CD4-positive, alpha-beta T cell (primary cell): ENCODE measurements around the gene VWA8. TPM values are rescaled to one million over a fixed set of nuclear protein-coding genes. Genes with fewer than 3 reads are reported as not detected.

Experiments used
- ATAC-seq: fragments of 200-7000 bp; cut with Tn5 transposase; one replicate; pipeline ENCODE4 v1.10.0; 2022; ENCODE audit warnings: mild to moderate bottlenecking; ENCODE audit not compliant: poor library complexity
- CTCF ChIA-PET: fragments of 350-600 bp; sonication (Branson Sonifier 250); formaldehyde crosslinking; loops from one replicate; lab custom pipeline; 2021; ENCODE audit warnings: antibody characterized with exemption, inconsistent platforms; lab: Charles Lee
- POLR2A ChIA-PET: fragments of 350-600 bp; sonication (Branson Sonifier 250); formaldehyde crosslinking; loops from one replicate; lab custom pipeline; 2021; ENCODE audit warnings: antibody characterized with exemption, inconsistent platforms; lab: Charles Lee
- DNase-seq, 14 experiments: peaks; one replicate each; pipeline ENCODE4 v3.0.0-alpha.2; 2013 to 2020; ENCODE audit warnings: mixed read lengths in 2 of 14
- H3K27ac ChIP-seq, 2 donors: one replicate each; pipeline versions ENCODE4 v1.5.1 to v1.7.0; 2013; ENCODE audit warnings: low read length in 2 of 2, low read depth in 1 of 2, mild to moderate bottlenecking in 1 of 2
- H3K27me3 ChIP-seq, 2 experiments: 1 replicate in 1 of 2; 2 replicates in 1 of 2; pipeline versions ENCODE4 v1.6.1 to v1.7.0; 2013; ENCODE audit warnings: low read length in 2 of 2, control low read depth in 1 of 2, mild to moderate bottlenecking in 1 of 2, moderate library complexity in 1 of 2; ENCODE audit not compliant: insufficient read depth in 2 of 2, control insufficient read depth in 1 of 2
- H3K36me3 ChIP-seq: one replicate; pipeline ENCODE4 v1.6.1; 2013; ENCODE audit warnings: low read length, control low read depth; ENCODE audit not compliant: insufficient read depth
- H3K4me1 ChIP-seq: one replicate; pipeline ENCODE4 v1.6.1; 2013; ENCODE audit warnings: low read length, control low read depth; ENCODE audit not compliant: insufficient read depth
- H3K4me3 ChIP-seq: one replicate; pipeline ENCODE4 v1.5.1; 2013; ENCODE audit warnings: mild to moderate bottlenecking, low read length, moderate library complexity
- H3K9me3 ChIP-seq, 2 experiments: 1 replicate in 1 of 2; 2 replicates in 1 of 2; pipeline versions ENCODE4 v1.6.1 to v1.7.0; 2013; ENCODE audit warnings: low read length in 2 of 2, mild to moderate bottlenecking in 2 of 2, control low read depth in 1 of 2, moderate library complexity in 1 of 2; ENCODE audit not compliant: control insufficient read depth in 1 of 2, insufficient read depth in 1 of 2
- H3K27ac Mint-ChIP-seq: one replicate; pipeline ENCODE4 v1.8.0; 2020; ENCODE audit warnings: mixed read lengths
- H3K27me3 Mint-ChIP-seq: one replicate; pipeline ENCODE4 v1.8.0; 2021; ENCODE audit warnings: mixed read lengths
- H3K36me3 Mint-ChIP-seq: one replicate; pipeline ENCODE4 v1.8.0; 2021; ENCODE audit warnings: low read depth, mixed read lengths
- H3K4me1 Mint-ChIP-seq: one replicate; pipeline ENCODE4 v1.8.0; 2021; ENCODE audit warnings: low read depth, mixed read lengths
- H3K4me3 Mint-ChIP-seq: one replicate; pipeline ENCODE4 v1.8.0; 2020; ENCODE audit warnings: mild to moderate bottlenecking, mixed read lengths
- H3K9me3 Mint-ChIP-seq: one replicate; pipeline ENCODE4 v1.8.0; 2020; ENCODE audit warnings: mixed read lengths
- intact Hi-C, 2 experiments: fragments of 100-400 bp; cut with DNase I in 1 of 2; cut with micrococcal nuclease in 1 of 2; formaldehyde crosslinking; loops; one replicate each; pipeline versions ENCODE4 v1.15.1 to v1.9.0; 2023 to 2025; cut with DNase I, micrococcal nuclease
- total RNA-seq, 174 experiments: library from RNA in 2 of 174; stranded (reverse) in 2 of 174; gene quantifications; one replicate each; pipeline ENCODE4 v1.2.3 and lab custom pipeline; 2021 to 2026
- TF ChIP-seq, protein P1 (sequence below): fragments of 200-600 bp; IDR thresholded peaks from one replicate; pipeline ENCODE4 v1.8.0; 2022; ENCODE audit warnings: antibody characterized with exemption, mild to moderate bottlenecking

Gene VWA8
- total RNA-seq, 2 experiments from 2014 or later, result 18.7 to 19.0 TPM

DNA sequence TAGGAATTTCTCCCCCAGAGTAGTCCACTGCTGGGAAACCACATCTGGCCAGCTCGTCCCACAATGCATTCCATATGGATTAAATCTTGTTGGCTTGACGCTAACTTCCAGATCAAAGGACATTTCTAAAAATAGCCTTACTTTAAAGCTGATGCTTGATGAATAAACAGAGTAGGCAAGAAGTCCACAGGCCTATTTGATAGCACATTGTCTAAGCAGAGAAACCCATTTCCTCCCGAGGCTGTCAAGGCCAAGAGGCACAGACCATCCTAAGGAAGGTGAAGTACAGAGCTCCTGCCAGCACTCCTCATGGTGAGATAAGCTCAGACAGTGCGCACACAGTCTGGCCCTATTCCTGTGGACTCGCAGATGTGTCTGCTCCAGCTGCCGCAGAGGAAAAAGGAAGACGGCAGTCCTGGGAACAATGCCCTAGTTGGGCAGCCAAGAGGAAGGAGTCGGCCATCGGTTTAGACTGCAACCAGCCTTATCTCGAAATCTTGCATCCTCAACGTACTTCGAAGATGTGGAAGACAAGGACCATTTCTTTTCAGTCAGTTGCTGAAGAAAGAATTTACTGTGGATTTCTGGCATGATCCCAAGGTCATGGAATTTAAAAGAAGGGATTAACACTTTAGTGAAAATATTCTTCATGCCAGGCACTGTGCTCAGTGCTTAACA, 346.8 kb downstream of the VWA8 start:
- H3K36me3 Mint-ChIP-seq, result peaks cover 65% of the 10 kb centered on the region
- H3K4me3 Mint-ChIP-seq, result no peak overlapping the region

DNA sequence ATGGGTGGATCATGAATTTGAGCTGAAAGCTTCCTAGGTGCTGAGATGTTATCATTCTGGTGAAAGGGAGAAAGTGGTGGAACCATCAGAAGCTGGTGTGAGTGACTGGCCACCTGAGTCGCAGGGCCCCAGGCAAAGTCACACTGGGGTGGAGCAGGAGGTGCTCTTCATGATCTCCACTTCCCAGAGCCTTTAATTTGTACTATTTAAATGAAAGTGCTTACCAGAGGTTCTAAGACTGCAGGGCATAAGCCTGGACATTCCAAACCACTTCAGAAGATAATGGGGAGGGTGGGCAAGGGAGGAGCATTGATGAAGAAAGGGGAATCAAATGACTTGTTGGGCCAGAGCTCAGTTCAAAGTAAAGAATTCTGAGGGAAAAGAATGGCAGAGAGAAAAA, 347.4 kb downstream of the VWA8 start:
- intact Hi-C loops, result no loop called here
- Histone ChIP-seq H3K9me3 (no peaks in the 10 kb centered on the region), H3K4me1 (no peaks in the 10 kb centered on the region), H3K4me3 (no peak overlapping the region), H3K36me3 (peaks cover 39% of the 10 kb centered on the region), H3K27me3 (no peaks in the 10 kb centered on the region), H3K27ac (no peak overlapping the region)
- TF ChIP-seq, protein P1, sequence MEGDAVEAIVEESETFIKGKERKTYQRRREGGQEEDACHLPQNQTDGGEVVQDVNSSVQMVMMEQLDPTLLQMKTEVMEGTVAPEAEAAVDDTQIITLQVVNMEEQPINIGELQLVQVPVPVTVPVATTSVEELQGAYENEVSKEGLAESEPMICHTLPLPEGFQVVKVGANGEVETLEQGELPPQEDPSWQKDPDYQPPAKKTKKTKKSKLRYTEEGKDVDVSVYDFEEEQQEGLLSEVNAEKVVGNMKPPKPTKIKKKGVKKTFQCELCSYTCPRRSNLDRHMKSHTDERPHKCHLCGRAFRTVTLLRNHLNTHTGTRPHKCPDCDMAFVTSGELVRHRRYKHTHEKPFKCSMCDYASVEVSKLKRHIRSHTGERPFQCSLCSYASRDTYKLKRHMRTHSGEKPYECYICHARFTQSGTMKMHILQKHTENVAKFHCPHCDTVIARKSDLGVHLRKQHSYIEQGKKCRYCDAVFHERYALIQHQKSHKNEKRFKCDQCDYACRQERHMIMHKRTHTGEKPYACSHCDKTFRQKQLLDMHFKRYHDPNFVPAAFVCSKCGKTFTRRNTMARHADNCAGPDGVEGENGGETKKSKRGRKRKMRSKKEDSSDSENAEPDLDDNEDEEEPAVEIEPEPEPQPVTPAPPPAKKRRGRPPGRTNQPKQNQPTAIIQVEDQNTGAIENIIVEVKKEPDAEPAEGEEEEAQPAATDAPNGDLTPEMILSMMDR, result no peak
- DNase-seq, result no peak
- no peaks in the 10 kb centered on the region for H3K4me1 Mint-ChIP-seq
- CTCF ChIA-PET, result no interaction called here
- H3K4me3 Mint-ChIP-seq, result no peak overlapping the region
- no peaks in the 10 kb centered on the region for H3K9me3 Mint-ChIP-seq
- POLR2A ChIA-PET, result no interaction called here
- peaks cover 67% of the 10 kb centered on the region for H3K36me3 Mint-ChIP-seq
- ATAC-seq, result no peak
- H3K27ac Mint-ChIP-seq, result no peak overlapping the region
- no peaks in the 10 kb centered on the region for H3K27me3 Mint-ChIP-seq

More for the DNA sequence above, 346.8 kb downstream of the VWA8 start:
- CTCF ChIA-PET, result no interaction called here
- ATAC-seq, result no peak
- Histone ChIP-seq H3K27me3 (no peaks in the 10 kb centered on the region), H3K4me3 (no peak overlapping the region), H3K36me3 (peaks cover 37% of the 10 kb centered on the region), H3K4me1 (no peaks in the 10 kb centered on the region), H3K9me3 (no peaks in the 10 kb centered on the region), H3K27ac (no peak overlapping the region)
- no peaks in the 10 kb centered on the region for H3K27me3 Mint-ChIP-seq
- no peak overlapping the region for H3K27ac Mint-ChIP-seq
- POLR2A ChIA-PET, result no interaction called here
- H3K9me3 Mint-ChIP-seq, result no peaks in the 10 kb centered on the region
- TF ChIP-seq, protein P1, result no peak
- intact Hi-C loops, result no loop called here
- DNase-seq, result no peak
- H3K4me1 Mint-ChIP-seq, result no peaks in the 10 kb centered on the region

DNA sequence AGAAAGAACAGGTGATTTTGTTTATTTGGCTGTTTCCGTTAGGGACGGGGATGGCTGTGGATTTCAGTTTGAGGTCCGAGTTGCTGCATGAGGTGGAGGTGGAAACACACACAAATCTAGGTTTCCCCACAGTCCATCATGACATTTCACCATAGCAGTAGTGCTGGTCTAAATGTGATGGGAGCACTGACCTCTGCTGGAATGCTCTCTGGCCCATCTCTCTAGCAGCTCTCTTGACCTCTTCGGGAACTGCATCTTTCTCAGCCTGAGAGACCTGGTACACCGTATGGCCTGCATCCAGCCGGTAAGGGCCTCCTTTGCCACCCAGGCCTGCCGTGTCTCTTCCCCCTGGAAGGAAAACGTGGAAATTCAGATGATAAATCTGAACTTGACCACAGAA, 349.5 kb downstream of the VWA8 start:
- intact Hi-C loops, result no loop called here
- peaks cover 81% of the 10 kb centered on the region for H3K36me3 Mint-ChIP-seq
- Histone ChIP-seq H3K27ac (no peak overlapping the region), H3K36me3 (peaks cover 44% of the 10 kb centered on the region), H3K4me1 (no peaks in the 10 kb centered on the region), H3K9me3 (no peaks in the 10 kb centered on the region), H3K27me3 (no peaks in the 10 kb centered on the region), H3K4me3 (no peak overlapping the region)
- TF ChIP-seq, protein P1, result no peak
- no peak for DNase-seq
- H3K27ac Mint-ChIP-seq, result no peak overlapping the region
- POLR2A ChIA-PET, result no interaction called here
- no peaks in the 10 kb centered on the region for H3K4me1 Mint-ChIP-seq
- H3K27me3 Mint-ChIP-seq, result no peaks in the 10 kb centered on the region
- CTCF ChIA-PET, result no interaction called here
- no peaks in the 10 kb centered on the region for H3K9me3 Mint-ChIP-seq
- no peak overlapping the region for H3K4me3 Mint-ChIP-seq
- ATAC-seq, result no peak
